Inferior parietal cortex (tissue), 1 donor: Measurements from ENCODE around the gene CC2D1A.
"Not testable (repeated sequence)": the region's sequence is repeated elsewhere in the genome, so short reads cannot be mapped to it uniquely, and the experiment has no call there.

Source experiments
- DNase-seq: peaks from one replicate; pipeline ENCODE4 v3.0.0-alpha.2; 2016; ENCODE audit errors: extremely low spot score

CC2D1A gene

GRCh38 chr19:13962699-13963602 lies 57.0 kb downstream of the CC2D1A start:
- DNase-seq = no peak

- no peak for DNase-seq
Measured at GRCh38 chr19:13963603-13964105, 57.7 kb downstream of the CC2D1A start.

DNA sequence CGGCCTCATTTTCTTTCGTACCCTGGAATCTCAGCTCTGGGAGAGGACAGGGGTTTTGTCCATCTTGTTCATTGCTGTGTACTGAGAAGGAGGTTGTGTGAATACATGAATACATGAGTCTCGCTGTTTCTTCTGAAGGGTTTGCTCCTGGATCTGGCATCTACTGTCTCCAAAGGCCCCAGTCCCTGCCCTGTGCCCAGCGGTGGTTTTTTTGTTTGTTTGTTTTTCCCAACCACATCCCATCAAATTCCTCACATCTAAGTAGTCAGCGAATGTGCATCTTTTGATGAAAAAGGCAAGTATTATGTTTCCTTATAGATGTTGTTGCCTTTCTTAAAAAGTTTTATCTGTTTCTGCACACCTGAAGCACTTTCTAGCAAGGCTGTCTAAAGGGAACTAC lies 58.8 kb downstream of the CC2D1A start:
- no peak for DNase-seq

DNA sequence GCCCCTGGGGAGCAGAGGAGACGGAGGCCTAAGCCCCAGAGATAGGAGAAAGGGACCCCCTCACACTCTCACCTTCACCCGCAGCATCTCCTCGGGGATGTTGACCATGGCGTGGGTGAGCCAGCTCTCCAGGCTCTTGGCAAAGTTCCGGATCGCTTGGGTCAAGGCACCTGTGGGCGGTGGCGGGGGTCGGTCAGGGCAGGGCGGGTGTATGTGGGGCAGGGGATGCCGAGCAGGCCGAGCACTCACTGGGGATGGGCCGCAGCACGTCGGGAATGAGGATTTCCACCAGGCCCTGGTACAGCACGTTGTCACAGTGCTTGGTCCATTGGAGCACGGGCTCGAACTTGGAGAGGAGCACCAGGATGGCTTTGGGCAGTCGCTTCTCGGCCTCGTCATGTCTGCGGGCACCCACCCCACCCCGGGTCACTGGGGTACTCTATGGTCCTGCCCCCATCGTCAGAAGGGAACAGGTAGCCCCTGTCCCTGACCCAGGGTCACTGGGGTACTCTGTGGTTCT lies 59.4 kb downstream of the CC2D1A start:
- no peak for DNase-seq

DNA sequence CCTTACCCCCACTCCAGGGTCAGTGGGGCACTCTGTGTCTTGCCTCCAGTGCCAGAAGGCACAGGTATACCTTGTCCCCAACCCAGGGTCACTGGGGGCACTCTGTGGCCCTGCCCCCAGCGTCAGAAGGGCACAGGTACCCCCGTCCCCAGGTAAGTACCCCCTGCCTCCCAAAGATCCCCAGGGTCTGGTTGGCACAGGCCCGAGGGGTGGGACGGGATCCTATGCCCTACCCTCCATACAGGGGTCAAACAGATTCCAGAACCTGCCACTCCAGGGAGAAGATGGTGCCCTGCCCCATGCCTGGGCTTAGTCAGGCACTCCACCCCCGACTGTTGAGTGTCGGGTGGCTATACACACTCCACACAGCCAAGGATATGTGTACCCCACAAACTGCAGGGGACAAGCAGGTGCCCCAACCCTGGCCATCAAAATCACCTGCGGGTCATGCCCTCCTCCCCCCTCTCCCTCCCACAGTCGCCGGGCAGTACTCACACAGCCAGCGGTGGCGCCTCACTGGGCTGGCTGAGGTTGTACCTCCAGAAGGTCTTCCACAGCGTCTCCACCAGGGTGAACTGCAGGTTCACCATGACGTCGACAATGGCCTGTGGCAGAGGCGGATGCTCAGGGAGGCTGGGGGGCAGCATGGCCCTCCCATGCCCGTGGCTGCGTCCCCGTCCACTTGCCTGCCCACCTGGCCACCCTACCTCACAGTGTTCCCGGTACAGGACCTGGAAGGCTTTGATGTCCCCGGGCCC lies 60.1 kb downstream of the CC2D1A start:
- DNase-seq = no peak

DNA sequence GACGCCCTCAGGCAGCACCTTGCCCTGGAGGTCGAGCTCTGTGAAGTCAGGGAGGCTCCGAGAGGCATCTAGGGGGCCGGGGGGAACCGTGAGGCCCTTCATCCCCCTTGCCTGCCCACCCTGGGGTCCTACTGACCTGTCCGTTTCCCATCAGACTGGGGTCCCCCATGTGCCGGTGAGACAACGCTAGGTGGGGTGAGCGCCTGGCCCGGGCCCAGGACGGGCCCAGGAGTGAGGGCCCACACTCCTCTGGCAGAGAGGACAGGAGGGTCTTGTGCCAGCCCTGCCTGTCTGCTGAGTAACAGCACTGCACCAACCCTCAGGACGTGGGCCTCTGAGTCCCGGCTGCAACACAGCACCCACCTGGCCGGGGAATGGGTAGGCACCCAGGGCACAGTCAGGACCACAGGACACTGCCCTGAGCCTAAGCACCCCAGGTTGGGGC lies 60.7 kb downstream of the CC2D1A start:
- no peak for DNase-seq

- DNase-seq = not testable (repeated sequence)
Measured at GRCh38 chr19:13967206-13967605, 61.2 kb downstream of the CC2D1A start.

DNA sequence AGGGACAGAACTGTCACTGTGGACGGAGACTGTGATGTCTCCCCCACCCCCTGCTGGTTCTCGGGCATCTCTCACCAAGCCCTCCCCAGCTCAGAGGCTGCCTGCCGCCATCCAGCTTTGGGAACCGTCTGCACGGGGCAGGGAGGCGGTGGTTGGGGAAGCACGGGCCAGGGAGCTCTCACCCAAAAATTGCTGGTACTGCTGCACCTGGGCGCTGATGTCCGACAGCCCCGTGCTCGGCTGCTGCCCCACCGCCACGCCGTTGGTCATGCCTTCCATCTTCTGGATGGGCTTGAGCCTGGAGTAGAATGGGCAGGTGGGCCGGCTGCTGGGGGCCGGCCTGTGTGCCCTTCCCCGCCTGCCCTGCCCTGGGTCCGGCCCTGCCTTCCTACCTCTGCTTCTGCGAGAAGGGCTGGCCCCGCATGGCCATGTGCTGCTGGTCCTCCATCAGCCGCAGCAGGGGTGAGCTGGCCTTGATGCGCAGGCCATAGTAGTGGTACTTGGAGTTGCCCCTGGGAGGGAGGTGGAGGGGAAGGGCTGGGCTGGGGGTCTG lies 62.5 kb downstream of the CC2D1A start:
- DNase-seq = no peak

- DNase-seq = no peak
Measured at GRCh38 chr19:13968999-13969398, 63.0 kb downstream of the CC2D1A start.

GRCh38 chr19:13969897-13970296 lies 63.9 kb downstream of the CC2D1A start:
- DNase-seq = no peak

GRCh38 chr19:13971868-13972267 lies 65.9 kb downstream of the CC2D1A start:
- not testable (repeated sequence) for DNase-seq

DNA sequence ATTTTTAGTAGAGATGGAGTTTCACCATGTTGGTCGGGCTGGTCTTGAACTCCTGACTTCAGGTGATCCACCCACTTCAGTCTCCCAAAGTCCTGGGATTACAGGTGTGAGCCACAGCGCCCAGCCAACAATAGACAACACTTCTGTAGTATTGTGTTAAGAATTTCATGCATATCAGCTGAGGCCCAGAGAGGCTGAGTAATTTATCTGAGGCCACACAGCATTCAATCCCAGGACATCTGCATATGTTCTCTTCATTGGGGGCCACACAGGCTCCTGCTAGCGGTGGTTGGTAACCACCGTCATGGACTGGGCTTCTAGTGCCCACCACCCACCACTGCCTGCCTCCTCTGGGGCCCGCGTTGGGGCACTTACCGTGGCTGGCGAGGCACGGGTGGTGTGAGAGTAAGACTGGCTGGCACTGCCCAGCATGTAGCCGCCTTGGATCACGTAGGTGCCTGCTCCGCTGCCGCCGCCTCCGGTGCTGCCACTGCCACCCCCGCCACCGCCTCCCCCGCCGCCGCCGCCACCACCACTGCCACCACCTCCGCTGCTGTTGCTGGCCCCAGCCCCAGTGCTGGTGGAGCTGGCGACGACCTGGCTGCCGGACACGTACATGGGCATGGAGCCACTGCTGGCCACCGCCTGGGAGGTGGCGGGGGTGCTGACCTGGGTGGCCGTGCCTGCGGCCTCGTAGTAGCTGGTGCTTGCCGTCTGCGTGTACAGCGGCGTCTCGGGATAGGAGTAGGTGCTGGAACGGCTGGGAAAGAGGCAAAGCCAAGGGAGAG lies 66.6 kb downstream of the CC2D1A start:
- no peak for DNase-seq

GRCh38 chr19:13973479-13973878 lies 67.5 kb downstream of the CC2D1A start:
- DNase-seq = not testable (repeated sequence)

DNA sequence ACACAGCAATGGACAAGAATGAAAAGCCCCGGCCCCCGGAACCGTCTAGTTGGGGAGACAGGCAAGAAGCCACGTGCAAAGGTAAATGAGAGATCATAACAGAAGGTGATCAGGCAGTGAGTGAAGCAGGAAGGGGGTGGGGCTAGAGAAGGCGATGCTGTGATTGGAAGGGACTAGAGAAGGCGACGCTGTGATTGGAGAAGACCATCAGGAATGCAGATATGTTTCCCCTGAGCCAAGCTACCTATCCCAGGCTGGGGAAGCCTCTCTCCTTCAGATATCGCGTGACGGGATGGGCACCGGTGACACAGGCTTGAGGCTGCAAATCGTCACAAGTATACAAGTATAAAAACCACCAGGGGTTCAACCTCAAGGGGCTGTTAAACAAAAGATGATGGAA lies 68.1 kb downstream of the CC2D1A start:
- DNase-seq = no peak

GRCh38 chr19:13975870-13976269 lies 69.9 kb downstream of the CC2D1A start:
- DNase-seq = no peak

- DNase-seq = no peak
Measured at GRCh38 chr19:13976446-13976845, 70.4 kb downstream of the CC2D1A start.

- no peak for DNase-seq
Measured at GRCh38 chr19:13977803-13978202, 71.8 kb downstream of the CC2D1A start.

GRCh38 chr19:13978351-13979243 lies 72.6 kb downstream of the CC2D1A start:
- DNase-seq = no peak

DNA sequence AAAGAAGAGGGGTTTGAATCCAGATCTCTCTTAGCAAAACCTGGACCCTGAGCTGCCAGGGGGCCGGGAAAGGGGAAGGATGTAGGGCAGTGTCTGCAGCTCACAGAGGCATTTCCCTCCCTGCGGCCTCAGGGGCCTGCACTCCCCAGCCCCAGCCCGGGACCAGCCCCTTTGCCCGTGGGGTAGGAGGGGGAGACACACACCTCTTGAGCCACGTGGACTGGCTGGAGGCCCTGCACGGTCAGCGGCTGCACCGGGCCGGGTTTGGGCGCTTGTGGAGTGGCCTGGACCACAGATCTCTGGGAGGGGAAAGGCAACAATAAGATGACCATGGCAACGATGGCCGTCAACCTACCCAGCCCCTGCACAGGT lies 73.2 kb downstream of the CC2D1A start:
- DNase-seq = no peak

- DNase-seq = no peak
Measured at GRCh38 chr19:13979686-13980085, 73.7 kb downstream of the CC2D1A start.
